HT-29 (cell line): ENCODE data around the gene ZSWIM9. TPM values are rescaled to one million over a fixed set of nuclear protein-coding genes. Genes with fewer than 3 reads are reported as not detected.
A peak's percentile ranks its signal among the peaks of the same experiment; 100 is the strongest.

ENCODE experiments used
- DNase-seq: peaks from one replicate; pipeline ENCODE4 v3.0.0-alpha.2; 2015; ENCODE audit warnings: low spot score
- total RNA-seq: library from RNA; depleted of rRNA; stranded (reverse); fragments of >200 nt; shearing (Covaris generic); gene quantifications from 2 replicates; pipeline ENCODE4 v1.2.3, GENCODE V29; 2014

ZSWIM9 gene
- total RNA-seq, 1 experiment from 2014 or later, result 7.5 TPM

- DNase-seq, result no peak
These were observed 4.1 kb downstream of the ZSWIM9 start for GRCh38 chr19:48174445-48175030.

- DNase-seq, result no peak
These were observed 5.1 kb downstream of the ZSWIM9 start for GRCh38 chr19:48175578-48175977.

GRCh38 chr19:48176226-48176625 is 5.7 kb downstream of the ZSWIM9 start:
- no peak for DNase-seq

- DNase-seq, result no peak
These were observed 11.0 kb downstream of the ZSWIM9 start for GRCh38 chr19:48181505-48181904.

DNA sequence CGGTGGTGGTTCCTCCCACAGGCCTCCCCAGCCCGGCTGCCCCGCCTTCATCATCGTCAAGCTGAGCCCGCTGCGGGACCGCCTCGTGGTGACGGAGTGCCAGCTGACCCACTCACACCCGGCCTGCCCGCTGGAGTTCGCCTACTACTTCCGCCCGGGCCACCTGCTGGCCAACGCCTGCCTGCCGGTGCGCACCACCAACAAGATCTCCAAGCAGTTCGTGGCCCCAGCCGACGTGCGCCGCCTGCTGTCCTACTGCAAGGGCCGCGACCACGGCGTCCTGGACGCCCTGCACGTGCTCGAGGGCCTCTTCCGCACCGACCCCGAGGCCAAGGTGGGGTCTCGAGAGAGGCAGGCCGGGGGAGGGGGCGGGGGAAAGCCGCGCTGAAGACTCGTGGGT is 12.0 kb downstream of the ZSWIM9 start:
- no peak for DNase-seq

- no peak for DNase-seq
These were observed 12.9 kb downstream of the ZSWIM9 start for GRCh38 chr19:48183356-48183755.

DNA sequence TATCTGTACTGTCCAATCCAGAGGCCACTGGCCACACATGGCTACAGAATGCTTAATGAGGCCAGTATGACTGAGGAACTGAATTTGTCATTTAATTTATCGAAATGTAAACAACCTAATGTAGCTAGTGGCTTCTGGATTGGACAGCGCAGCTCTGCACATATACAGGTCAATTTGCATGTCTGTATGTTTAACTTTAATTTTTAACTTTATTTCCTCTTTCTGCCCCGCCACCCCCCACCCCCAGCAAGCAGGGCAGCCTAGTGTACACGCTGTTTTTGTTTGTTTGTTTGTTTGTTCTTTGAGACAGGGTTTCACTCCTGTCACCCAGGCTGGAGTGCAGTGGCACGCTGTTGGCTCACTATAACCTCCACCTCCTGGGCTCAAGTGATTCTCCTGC is 15.5 kb downstream of the ZSWIM9 start:
- no peak for DNase-seq

DNA sequence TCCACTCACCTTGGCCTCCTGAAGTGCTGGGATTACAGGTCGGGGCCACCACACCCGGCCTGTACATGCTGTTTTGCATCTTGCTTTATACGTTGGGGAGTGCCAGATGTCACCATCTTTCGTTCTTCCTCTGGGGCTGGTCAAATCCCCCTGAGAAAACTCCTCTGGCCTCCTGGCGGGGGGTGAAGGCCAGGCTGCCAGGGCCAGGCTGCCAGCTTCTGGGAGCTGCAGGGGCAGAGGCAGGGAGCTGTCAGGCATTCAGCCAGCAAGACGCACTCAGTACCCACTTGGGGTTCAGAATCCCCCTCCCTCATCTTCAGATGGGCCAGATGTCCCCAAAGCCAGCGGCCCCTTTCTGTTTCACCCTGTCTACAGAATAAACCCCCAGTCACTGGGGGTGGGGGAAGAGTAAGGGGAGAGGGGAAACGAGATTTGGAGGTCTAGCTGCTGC is 16.1 kb downstream of the ZSWIM9 start:
- DNase-seq, result no peak

- peak; percentile 46 for DNase-seq
These were observed 19.9 kb downstream of the ZSWIM9 start for GRCh38 chr19:48190288-48190884.

DNA sequence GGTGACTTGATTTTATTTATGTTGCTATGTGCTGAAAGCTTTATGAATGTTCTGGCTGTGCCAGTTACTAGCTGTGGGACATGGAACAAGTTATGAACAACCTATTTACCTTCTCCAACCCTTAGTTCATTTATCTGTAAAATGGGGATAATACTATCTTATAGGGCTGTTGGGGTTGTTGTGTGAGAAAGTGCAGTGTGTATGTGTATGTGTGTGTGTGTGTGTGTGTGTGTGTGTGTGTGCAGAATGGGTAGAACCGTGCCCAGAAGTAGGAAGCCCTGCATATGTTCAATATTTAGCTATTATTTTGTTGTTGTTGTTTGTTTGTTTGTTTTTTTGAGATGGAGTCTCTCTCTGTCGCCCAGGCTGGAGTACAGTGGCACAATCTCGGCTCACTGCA is 20.4 kb downstream of the ZSWIM9 start:
- DNase-seq, result no peak

- no peak for DNase-seq
These were observed 22.3 kb downstream of the ZSWIM9 start for GRCh38 chr19:48192750-48193149.

DNA sequence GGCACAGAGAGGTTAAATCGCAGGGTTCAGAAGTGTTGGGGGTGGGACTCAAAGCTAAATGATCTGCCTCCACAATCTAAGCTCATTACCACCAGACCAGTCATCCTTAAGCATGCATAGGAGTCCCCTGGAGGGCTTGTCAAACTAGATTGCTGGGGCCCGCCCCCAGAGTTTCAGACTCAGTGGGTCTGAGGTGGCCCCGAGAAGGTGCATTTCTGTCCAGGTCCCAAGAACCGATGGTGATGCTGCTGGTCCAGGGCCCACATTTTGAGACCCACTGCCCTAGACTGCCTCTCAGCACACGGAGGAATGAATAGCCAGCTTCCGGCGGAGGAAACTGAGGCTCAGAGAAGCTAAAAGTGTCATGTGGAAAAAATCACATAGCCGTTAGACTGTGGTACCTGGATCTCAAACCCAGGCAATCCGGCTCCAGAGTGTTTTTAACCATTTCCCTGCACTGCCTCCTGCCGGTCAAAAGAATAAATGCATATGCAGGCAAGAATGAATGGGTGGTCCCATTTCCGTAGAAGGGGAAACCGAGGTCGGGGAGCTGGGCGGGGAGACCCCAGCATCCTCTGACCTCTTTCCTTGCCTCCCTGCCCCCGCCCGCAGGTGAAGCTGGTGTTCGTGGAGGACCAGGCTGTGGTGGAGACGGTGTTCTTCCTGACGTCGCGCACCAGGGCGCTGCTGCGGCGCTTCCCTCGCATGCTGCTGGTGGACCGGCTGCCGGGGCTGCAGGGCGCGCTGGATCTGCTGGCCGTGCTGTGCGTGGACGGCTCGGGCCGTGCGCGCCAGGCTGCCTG is 23.8 kb downstream of the ZSWIM9 start:
- DNase-seq, result no peak

DNA sequence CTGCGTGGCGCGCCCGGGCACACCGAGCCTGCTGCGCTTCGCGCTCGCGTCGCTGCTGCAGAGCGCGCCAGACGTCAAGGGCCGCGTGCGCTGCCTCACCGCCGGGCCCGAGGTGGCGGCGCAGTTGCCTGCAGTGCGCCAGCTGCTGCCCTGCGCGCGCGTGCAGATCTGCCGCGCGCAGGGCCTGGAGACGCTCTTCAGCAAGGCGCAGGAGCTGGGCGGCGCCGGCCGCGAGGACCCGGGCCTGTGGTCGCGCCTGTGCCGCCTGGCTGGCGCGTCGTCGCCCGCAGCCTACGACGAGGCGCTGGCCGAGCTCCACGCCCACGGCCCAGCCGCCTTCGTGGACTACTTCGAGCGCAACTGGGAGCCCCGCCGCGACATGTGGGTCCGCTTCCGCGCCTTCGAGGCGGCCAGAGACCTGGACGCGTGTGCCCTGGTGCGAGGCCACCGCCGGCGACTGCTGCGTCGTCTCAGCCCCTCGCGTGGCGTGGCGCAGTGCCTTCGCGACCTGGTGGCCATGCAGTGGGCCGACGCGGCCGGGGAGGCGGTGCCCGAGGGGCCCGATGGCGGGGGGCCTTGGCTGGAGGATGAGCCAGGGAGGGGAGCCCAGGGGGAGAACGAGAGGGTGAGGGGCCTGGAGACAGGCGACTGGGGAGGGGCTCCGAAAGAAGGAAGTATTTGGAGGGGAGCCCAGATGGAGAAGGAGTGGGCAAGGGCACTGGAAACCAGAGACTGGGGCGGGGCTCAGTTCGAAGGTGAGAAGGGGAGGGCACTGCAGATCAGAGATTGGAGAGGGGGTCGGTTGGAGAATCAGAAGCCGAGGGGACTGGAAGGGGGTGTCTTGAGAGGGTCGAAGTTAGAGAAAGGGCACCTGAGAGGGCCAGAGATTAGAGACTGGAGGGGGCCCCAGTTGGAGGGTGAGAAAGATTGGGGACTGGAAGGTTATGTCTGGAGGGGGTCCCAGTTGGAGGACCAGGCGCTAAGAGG is 24.7 kb downstream of the ZSWIM9 start:
- DNase-seq, result no peak

DNA sequence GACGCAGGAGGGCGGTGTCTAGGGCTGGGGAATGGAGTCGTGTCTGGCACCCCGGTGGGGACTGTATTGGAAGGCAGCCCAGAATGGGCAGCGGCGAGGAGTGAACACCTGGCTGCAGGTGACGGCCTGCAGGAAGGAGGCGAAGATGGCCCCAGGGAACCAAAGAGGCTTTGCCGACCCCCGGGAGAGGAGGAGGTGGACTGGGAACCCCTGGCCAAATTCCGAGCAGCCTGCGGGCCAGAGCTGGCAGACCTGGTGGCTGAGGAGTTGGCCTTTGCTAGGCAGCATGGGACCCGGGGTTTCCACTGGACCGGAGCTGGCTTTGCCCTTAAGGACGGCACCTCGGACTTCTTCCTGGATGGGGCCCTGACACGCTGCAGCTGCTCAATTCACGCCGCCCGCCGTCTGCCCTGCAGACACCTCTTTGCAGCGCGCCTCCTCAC is 25.9 kb downstream of the ZSWIM9 start:
- DNase-seq, result no peak

- DNase-seq, result peak; percentile 48
These were observed 26.6 kb downstream of the ZSWIM9 start for GRCh38 chr19:48196933-48197665.

DNA sequence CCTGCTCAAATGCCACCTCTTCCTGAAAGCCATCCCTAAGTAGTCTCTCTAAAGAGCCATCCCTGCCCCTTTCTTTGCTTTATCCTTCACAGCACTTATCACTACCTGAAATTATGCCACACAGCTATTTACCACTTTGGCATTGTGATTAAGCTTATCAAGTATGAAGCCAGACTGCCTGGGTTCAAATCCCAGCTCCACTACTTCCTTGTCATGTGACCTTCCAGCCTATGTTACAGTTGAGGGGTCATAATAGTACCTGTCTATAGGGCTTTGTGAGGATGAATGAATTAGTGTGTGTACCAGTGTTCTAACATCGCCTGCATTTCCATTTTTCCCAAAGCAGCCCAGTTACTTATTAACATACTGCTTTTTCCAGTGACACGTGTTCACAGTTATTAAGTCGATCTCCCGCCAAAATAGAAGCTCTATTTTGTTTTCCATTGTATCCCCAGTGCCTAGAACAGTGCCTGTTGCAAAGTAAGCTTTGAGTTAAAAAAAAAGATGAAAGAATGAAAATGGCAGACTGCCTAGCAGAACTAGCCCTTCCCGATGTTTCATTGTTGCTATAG is 32.8 kb downstream of the ZSWIM9 start:
- no peak for DNase-seq

GRCh38 chr19:48203794-48204628 is 33.5 kb downstream of the ZSWIM9 start:
- DNase-seq, result peak; percentile 99

DNA sequence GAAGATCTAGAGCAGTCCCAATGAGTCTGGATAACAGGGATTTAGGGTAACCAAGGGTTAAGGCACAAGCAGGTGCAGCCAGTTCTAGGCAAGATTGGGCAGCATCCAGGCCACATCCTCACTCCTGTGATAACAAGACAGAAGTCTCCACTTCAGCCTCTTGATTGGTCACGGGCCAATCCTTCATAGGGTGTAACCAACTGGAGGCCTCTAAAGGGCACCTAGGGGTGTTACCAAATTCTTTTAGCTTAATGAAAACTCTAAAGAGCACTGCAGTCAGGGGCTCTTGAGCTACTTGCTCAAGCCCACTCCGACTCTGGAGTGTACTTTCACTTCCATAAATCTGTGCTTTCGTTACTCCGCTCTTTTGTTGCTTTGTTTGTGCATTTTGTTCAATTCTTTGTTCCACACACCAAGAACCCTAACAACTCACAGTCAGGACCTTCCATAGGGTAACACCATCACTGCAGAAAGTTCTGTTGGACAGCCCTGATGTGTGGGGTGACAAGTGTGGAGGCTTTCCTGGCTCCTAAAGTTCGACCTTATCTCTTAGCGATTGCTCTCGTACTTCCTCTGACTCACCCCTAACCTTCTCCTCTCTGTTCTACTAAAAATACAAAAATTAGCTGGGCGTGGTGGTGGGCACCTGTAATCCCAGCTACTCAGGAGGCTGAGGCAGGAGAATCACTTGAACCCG is 36.1 kb downstream of the ZSWIM9 start:
- no peak for DNase-seq

DNA sequence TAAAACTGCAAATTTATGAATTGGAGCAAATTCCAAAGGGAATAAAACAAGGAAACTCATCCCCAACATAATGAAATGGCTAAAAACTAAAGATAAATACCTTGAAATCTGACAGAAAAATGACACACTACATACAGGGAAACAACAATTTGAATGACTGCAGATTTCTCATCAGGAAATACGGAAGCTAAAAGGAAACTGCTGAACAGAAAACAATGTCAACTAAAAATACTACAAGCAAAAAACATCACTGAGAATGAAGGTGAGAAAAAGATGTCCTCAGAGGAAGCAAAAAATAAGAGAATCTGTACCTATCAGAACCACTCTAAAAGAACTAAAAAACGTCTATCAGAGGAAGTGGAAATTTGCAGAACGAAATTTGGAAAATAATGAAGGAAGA is 39.5 kb downstream of the ZSWIM9 start:
- DNase-seq, result no peak
